HG02588 (cell line): Measurements from ENCODE around the gene TCEAL7.
"Not testable (repeated sequence)": the region's sequence is repeated elsewhere in the genome, so short reads cannot be mapped to it uniquely, and the experiment has no call there.

Experiments used
- ATAC-seq: cut with Tn5 transposase; IDR thresholded peaks from one replicate; pipeline ENCODE4 v1.9.1; 2021; ENCODE audit warnings: mild to moderate bottlenecking, moderate library complexity; ENCODE audit not compliant: unreplicated experiment

The TCEAL7 gene

GRCh38 chrX:103329991-103330390 lies at the start of gene TCEAL7:
TCEAL7 (plus strand) TSS chrX:103330239; CDS start chrX:103331404, 1,165 bp downstream.
- ATAC-seq: no peak

- ATAC-seq: no peak
These were observed 36.9 kb upstream of the TCEAL7 start for GRCh38 chrX:103293118-103293517.

- ATAC-seq: no peak
These were observed 25.3 kb upstream of the TCEAL7 start for GRCh38 chrX:103304705-103305104.

GRCh38 chrX:103305666-103306065 lies 24.4 kb upstream of the TCEAL7 start:
- ATAC-seq: not testable (repeated sequence)

- no peak for ATAC-seq
These were observed 20.0 kb upstream of the TCEAL7 start for GRCh38 chrX:103309860-103310554.

- peak; percentile 98 for ATAC-seq
These were observed 19.3 kb upstream of the TCEAL7 start, which contains the start of gene BEX2 for GRCh38 chrX:103310555-103311398. BEX2 (minus strand) TSS chrX:103310990; CDS start chrX:103309976, 1,014 bp downstream.

- ATAC-seq: no peak
These were observed 18.6 kb upstream of the TCEAL7 start for GRCh38 chrX:103311399-103311780.

- no peak for ATAC-seq
These were observed 746 bp downstream of the TCEAL7 start for GRCh38 chrX:103330681-103331288.

GRCh38 chrX:103338663-103339062 lies 8.6 kb downstream of the TCEAL7 start:
- ATAC-seq: no peak

GRCh38 chrX:103343105-103343504 lies 13.1 kb downstream of the TCEAL7 start:
- ATAC-seq: no peak

- no peak for ATAC-seq
These were observed 14.6 kb downstream of the TCEAL7 start for GRCh38 chrX:103344606-103345005.

GRCh38 chrX:103347682-103348397 lies 17.8 kb downstream of the TCEAL7 start:
- ATAC-seq: no peak

GRCh38 chrX:103356130-103356798 lies 26.2 kb downstream of the TCEAL7 start, which contains the start of gene TCEAL9:
TCEAL9 (plus strand) TSS chrX:103356506; CDS start chrX:103357685, 1,179 bp downstream.
- no peak for ATAC-seq

- ATAC-seq: no peak
These were observed 26.8 kb downstream of the TCEAL7 start for GRCh38 chrX:103356858-103357257.

GRCh38 chrX:103357871-103358270 lies 27.8 kb downstream of the TCEAL7 start:
- ATAC-seq: no peak

- ATAC-seq: not testable (repeated sequence)
These were observed 29.6 kb downstream of the TCEAL7 start for GRCh38 chrX:103359605-103360004.

- ATAC-seq: no peak
These were observed 30.1 kb downstream of the TCEAL7 start for GRCh38 chrX:103360092-103360491.

GRCh38 chrX:103360916-103361315 lies 30.9 kb downstream of the TCEAL7 start:
- no peak for ATAC-seq

- ATAC-seq: no peak
These were observed 31.8 kb downstream of the TCEAL7 start for GRCh38 chrX:103361798-103362197.

- ATAC-seq: no peak
These were observed 32.4 kb downstream of the TCEAL7 start for GRCh38 chrX:103362474-103362873.
